ENCODE data around the gene GAB4. TPM values are rescaled to one million over a fixed set of nuclear protein-coding genes. Genes with fewer than 3 reads are reported as not detected.

The GAB4 gene
- total and polyA plus RNA-seq, 2 experiments from 2014 or later, result 1.5 to 1.7 TPM

- no peaks in the 10 kb centered on the region; the same call in 2 of the 3 replicates for H3K4me1 Mint-ChIP-seq
- no peaks in the 10 kb centered on the region for H4K20me1 ChIP-seq (replicated peaks; ENCODE audit: insufficient read depth)
These were observed 19.8 kb downstream of the GAB4 start for GRCh38 chr22:16988257-16988656.

More at GRCh38 chr22:16988257-16988656, 19.8 kb downstream of the GAB4 start:
- Histone ChIP-seq H3K9me2 (ENCODE audit: insufficient read depth) (no peaks in the 10 kb centered on the region), H3K27me3 (ENCODE audit: insufficient read depth) (peaks cover 4% of the 10 kb centered on the region; the same call in 1 of the 2 replicates), H3K4me2 (no peak overlapping the region), H3K4me3 (no peak overlapping the region), H3K36me3 (ENCODE audit: insufficient read depth) (no peaks in the 10 kb centered on the region), H2AFZ (no peak overlapping the region), H3K4me1 (ENCODE audit: insufficient read depth) (no peaks in the 10 kb centered on the region), H3F3A (replicated peaks; ENCODE audit: low read depth) (no peaks in the 10 kb centered on the region), H3K27ac (ENCODE audit: low read depth) (no peak overlapping the region), H3K79me2 (replicated peaks; ENCODE audit: insufficient read depth) (no peaks in the 10 kb centered on the region)
- Mint-ChIP-seq H3K36me3 (ENCODE audit: low read depth) (peaks cover 20% of the 10 kb centered on the region), H3K27me3 (ENCODE audit: insufficient read depth, low read depth, poor library complexity) (peaks cover 8% of the 10 kb centered on the region), H3K9me3 (peaks cover 96% of the 10 kb centered on the region), H3K4me3 (no peak overlapping the region), H3K27ac (no peak overlapping the region)
- ATAC-seq (no peak), DNase-seq (ENCODE audit: low spot score) (no peak)
- TF ChIP-seq REST (IDR thresholded peaks at IDR 0.05; ENCODE audit: unreplicated experiment) (no peak), CREB1 (CRISPR knock-in tag; IDR thresholded peaks at IDR 0.05; ENCODE audit: low read depth) (no peak), ZNF114 (CRISPR knock-in tag; IDR thresholded peaks at IDR 0.05) (no peak), ZNF331 (CRISPR knock-in tag; IDR thresholded peaks at IDR 0.05; ENCODE audit: low read depth) (no peak), POLR2AphosphoS5 (IDR thresholded peaks at IDR 0.05; ENCODE audit: low read depth) (no peak), ZNF462 (CRISPR knock-in tag; IDR thresholded peaks at IDR 0.05) (no peak), STAT1 (IDR thresholded peaks at IDR 0.05; ENCODE audit: unreplicated experiment) (no peak), EZH2 (IDR thresholded peaks at IDR 0.05; ENCODE audit: low read depth, unreplicated experiment) (no peak), JUNB (IDR thresholded peaks at IDR 0.05; ENCODE audit: unreplicated experiment) (no peak), NANOG (IDR thresholded peaks at IDR 0.05; ENCODE audit: borderline replicate concordance) (no peak), EZH2phosphoT487 (IDR thresholded peaks at IDR 0.05; ENCODE audit: unreplicated experiment) (no peak)
- TF ChIP-seq, protein P1, sequence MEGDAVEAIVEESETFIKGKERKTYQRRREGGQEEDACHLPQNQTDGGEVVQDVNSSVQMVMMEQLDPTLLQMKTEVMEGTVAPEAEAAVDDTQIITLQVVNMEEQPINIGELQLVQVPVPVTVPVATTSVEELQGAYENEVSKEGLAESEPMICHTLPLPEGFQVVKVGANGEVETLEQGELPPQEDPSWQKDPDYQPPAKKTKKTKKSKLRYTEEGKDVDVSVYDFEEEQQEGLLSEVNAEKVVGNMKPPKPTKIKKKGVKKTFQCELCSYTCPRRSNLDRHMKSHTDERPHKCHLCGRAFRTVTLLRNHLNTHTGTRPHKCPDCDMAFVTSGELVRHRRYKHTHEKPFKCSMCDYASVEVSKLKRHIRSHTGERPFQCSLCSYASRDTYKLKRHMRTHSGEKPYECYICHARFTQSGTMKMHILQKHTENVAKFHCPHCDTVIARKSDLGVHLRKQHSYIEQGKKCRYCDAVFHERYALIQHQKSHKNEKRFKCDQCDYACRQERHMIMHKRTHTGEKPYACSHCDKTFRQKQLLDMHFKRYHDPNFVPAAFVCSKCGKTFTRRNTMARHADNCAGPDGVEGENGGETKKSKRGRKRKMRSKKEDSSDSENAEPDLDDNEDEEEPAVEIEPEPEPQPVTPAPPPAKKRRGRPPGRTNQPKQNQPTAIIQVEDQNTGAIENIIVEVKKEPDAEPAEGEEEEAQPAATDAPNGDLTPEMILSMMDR (conservative IDR thresholded peaks at IDR 0.05; ENCODE audit: low read depth in 2 of 2), result no peak
- TF ChIP-seq, protein P2, sequence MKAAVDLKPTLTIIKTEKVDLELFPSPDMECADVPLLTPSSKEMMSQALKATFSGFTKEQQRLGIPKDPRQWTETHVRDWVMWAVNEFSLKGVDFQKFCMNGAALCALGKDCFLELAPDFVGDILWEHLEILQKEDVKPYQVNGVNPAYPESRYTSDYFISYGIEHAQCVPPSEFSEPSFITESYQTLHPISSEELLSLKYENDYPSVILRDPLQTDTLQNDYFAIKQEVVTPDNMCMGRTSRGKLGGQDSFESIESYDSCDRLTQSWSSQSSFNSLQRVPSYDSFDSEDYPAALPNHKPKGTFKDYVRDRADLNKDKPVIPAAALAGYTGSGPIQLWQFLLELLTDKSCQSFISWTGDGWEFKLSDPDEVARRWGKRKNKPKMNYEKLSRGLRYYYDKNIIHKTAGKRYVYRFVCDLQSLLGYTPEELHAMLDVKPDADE (IDR thresholded peaks at IDR 0.05), result no peak
